PFSK-1 (cell line): ENCODE measurements around the gene COCH.

Experiments used
- FOXP2 ChIP-seq: optimal IDR thresholded peaks from 2 replicates; pipeline ENCODE3; 2011; ENCODE audit warnings: borderline replicate concordance, control low read depth, inconsistent platforms; ENCODE audit not compliant: insufficient read depth; ENCODE audit errors: extremely low read length, extremely low read depth
- POLR2AphosphoS5 ChIP-seq: IDR thresholded peaks from 2 replicates; pipeline ENCODE4 v1.6.1; 2012; ENCODE audit warnings: low read depth, mild to moderate bottlenecking, control low read depth, low read length, moderate library complexity
- SIN3A ChIP-seq: IDR thresholded peaks from 2 replicates; pipeline ENCODE4 v1.6.1; 2012; ENCODE audit warnings: mild to moderate bottlenecking, low read length, moderate library complexity, borderline replicate concordance; ENCODE audit not compliant: insufficient read depth
- TAF1 ChIP-seq: IDR thresholded peaks from 2 replicates; pipeline ENCODE4 v1.6.1; 2012; ENCODE audit warnings: low read length, control low read depth, borderline replicate concordance; ENCODE audit not compliant: insufficient read depth
- TF ChIP-seq, protein P1 (sequence below), 2 experiments: IDR thresholded peaks; 2 replicates each; pipeline versions ENCODE4 v1.6.1 to v1.8.0; 2011 to 2012; ENCODE audit warnings: low read depth in 2 of 2, low read length in 2 of 2, control low read depth in 1 of 2, inconsistent platforms in 1 of 2, mild to moderate bottlenecking in 1 of 2, moderate library complexity in 1 of 2; ENCODE audit not compliant: insufficient read depth in 1 of 2

Gene COCH

DNA sequence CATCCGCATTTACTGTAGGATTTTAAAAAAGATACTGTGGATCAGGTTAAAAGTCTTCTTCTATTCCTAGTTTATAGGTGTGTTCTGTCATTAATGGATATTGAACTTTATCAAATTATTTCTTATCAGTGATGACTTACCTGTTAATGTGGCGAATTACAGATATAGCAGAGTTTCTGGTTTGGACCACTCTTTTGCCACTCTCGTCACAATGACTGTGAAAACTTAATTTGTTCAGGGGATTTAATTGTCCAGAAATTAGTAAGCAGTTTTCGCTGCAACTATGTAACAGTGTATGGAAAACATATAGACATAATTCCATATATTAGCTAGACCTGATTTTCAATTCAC lies 14.9 kb downstream of the COCH start:
- TF ChIP-seq SIN3A (no peak), FOXP2 (no peak), TAF1 (no peak), POLR2AphosphoS5 (no peak)

DNA sequence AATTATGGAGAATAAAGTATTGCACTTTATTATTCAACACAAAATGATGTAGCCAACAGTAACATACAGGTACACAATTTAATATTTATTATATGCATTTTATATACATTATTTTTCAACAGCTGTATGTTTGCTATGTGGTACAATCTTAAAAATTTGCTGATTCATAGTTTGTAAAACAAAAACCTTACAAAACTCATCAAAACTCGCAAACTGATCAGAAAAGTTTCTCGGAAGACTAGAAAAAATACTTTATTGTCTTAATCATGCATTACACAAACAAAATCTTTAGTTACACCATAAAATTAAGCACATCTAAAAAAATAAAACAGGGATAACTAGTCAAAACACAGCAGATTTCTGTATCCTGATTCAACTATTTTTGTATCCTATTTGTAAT lies 19.5 kb downstream of the COCH start:
- TF ChIP-seq POLR2AphosphoS5 = no peak
- no peak for TF ChIP-seq FOXP2
- TF ChIP-seq, protein P1, sequence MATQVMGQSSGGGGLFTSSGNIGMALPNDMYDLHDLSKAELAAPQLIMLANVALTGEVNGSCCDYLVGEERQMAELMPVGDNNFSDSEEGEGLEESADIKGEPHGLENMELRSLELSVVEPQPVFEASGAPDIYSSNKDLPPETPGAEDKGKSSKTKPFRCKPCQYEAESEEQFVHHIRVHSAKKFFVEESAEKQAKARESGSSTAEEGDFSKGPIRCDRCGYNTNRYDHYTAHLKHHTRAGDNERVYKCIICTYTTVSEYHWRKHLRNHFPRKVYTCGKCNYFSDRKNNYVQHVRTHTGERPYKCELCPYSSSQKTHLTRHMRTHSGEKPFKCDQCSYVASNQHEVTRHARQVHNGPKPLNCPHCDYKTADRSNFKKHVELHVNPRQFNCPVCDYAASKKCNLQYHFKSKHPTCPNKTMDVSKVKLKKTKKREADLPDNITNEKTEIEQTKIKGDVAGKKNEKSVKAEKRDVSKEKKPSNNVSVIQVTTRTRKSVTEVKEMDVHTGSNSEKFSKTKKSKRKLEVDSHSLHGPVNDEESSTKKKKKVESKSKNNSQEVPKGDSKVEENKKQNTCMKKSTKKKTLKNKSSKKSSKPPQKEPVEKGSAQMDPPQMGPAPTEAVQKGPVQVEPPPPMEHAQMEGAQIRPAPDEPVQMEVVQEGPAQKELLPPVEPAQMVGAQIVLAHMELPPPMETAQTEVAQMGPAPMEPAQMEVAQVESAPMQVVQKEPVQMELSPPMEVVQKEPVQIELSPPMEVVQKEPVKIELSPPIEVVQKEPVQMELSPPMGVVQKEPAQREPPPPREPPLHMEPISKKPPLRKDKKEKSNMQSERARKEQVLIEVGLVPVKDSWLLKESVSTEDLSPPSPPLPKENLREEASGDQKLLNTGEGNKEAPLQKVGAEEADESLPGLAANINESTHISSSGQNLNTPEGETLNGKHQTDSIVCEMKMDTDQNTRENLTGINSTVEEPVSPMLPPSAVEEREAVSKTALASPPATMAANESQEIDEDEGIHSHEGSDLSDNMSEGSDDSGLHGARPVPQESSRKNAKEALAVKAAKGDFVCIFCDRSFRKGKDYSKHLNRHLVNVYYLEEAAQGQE (IDR thresholded peaks at IDR 0.05; ENCODE audit: insufficient read depth in 1 of 2, low read depth in 2 of 2, low read length in 2 of 2) = no peak
- TF ChIP-seq SIN3A = no peak
- TF ChIP-seq TAF1 = no peak

DNA sequence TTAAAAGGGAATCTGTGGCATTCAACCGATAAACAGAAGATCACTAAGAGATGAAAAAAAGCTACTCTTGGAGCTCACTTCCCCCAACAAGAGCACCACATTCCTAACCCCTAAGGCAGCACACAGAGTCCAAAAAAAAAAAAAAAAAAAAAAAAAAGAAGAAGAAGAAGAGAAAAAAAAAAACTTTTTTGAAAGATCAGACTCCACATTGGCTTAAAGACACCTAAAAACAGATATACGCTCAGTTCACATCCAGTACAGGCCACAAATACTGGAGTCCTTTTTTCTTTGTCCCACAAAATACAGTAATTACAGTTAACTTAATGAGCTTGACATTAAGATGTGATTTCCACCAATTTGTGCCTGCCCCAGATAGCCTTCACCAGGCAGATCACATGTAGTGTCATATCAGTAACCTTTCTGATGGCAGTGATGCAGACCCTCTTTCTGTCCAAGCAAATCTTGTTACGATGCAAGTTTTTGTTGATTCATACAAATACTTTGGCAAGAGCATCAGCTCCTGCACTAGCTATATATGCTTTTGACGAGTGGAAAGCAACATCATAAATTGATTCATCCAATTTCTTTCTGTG lies 20.7 kb downstream of the COCH start:
- no peak for TF ChIP-seq FOXP2

DNA sequence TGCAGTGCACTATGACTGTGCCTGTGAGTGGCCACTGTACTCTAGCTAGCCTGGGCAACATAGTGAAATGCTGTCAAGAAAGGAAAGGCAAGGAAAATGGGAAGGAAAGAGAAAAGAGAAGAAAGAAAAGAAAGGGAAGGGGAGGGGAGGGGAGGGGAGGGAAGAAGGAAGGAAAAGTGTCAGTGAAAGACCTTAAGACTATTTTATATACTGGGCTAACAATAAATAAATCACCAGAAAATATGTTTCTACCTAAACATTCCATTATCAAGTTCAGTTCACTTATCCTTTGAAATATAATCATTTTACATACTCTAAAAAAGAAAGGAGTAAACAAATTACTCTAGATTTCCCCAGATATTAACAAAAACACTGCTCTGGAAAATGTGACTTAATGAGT lies 22.1 kb downstream of the COCH start:
- TF ChIP-seq TAF1 (no peak), SIN3A (no peak), POLR2AphosphoS5 (no peak)

DNA sequence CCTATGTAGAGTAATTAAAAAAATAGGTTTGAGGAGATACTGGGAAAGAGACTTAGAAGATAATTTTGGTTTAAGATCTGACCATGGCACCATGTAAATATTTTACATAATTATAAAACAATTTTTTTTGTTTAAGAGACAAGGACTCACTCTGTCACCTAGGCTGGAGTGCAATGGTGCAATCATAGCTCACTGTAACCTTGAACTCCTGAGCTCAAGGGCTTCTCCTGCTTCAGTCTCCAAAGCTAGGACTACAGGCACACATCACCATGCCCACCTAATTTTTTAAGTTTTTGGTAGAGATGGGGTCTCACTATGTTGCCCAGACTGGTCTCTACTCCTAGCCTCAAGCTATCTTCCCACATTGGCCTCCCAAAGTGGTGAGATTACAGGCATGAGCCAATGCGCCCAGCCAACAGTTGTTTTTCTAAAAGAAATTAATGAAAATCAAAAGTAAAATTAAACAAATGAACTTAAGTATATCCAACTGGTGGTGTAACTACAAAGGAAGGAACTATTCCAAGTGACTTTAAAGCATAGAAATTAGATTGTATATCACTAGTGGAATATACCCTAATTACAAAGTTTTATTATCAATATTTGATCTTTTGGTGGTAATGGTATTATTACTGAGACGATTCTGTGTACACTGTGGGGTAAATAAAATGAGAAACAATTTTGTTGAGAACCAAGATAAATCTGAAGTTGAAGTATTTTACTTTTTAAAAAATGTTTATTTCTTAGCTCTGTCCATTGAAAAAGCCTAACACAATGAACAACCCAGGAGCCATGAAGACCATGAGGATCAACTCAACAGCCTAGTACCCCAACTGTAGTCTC lies 29.1 kb downstream of the COCH start:
- TF ChIP-seq SIN3A (no peak), TAF1 (no peak)

DNA sequence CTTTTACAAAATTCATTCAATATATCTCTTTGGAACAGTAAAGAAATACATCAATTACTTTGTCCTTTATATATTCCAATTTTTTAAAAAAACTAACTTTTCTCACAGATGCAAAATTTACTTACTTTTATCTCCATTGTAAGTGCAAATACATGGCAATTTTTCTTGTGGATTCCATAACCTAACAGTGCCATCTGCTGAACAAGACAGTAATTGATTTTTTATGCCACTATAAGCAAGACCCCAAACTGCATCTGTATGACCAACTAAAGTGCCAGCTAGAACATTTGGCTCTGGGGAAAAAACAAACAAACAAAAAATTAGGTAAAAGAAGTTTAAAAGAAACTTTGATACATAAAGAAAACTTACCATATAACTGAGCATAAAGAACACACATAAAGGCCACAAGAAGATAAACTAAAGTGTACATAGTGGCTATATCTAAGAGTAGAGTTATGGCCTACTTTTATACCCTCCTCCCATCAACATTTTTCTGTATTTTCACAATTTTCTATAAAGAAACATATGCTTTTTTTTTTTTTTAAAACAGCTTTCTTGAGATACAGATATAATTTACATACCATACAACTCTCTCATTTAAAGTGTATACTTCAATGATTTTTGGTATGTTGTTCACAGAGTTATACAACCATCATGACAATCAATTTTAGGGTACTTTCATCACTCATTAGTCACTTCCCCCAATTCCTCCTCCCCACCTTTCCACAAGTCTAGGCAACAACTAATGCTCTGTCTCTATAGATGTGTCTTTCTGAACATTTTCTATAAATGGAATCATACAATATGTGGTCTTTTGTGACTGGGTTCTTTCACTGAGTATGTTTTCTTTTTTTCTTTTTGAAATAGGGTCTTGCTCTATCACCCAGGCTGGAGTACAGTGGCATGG lies 32.6 kb downstream of the COCH start:
- no peak for TF ChIP-seq TAF1
- TF ChIP-seq, protein P1 (IDR thresholded peaks at IDR 0.05; ENCODE audit: insufficient read depth in 1 of 2, low read depth in 2 of 2, low read length in 2 of 2) = no peak
- TF ChIP-seq SIN3A = no peak
- TF ChIP-seq FOXP2 = no peak
- TF ChIP-seq POLR2AphosphoS5 = no peak

DNA sequence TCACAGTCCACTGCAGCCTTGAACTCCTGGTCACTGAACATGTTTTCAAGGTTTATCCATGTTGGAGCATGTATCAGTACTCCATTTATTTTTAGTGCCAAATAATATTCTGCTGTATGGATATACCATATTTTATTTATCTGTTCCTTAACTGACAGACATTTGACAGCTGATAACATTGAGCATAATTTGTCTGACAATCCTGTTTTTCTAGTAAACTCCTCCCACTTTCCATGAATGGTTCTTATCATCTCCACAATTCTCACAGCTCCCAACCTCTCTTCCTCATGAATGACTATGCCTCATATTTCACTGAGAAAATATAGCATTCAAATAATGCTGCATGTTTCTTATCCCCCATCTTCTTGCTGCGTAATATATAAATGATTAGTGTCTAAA lies 33.3 kb downstream of the COCH start:
- TF ChIP-seq SIN3A (no peak), FOXP2 (no peak), TAF1 (no peak), POLR2AphosphoS5 (no peak)
- TF ChIP-seq, protein P1 (IDR thresholded peaks at IDR 0.05; ENCODE audit: insufficient read depth in 1 of 2, low read depth in 2 of 2, low read length in 2 of 2) = no peak
